NK-92 (cell line): ENCODE measurements around the gene HS3ST4.

Source experiments
- DNase-seq: peaks from one replicate; lab custom pipeline; 2025; ENCODE audit not compliant: unreplicated experiment; lab: John Stamatoyannopoulos, UW

The HS3ST4 gene

DNA sequence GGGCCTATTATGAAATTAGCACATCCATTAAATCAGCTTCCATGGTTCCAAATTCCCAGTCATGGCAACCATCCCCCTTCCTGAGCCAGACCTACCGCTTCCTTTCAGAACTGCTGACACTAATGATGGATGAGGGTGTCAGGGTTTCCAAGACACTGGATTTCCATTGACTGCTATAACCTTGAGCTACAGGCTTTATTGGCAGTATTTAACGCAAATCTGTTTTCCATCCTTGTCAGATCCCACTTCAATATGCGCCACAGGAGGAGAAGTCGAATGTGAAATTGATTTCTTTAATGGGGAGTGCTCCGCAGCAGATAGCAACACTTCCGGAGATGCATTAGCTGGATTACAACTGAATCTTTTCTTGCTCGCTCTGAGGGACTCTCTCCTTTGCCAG lies 197.1 kb downstream of the HS3ST4 start:
- no peak for DNase-seq

GRCh38 chr16:25893332-25893731 lies 201.6 kb downstream of the HS3ST4 start:
- DNase-seq, result no peak

GRCh38 chr16:25894093-25894492 lies 202.3 kb downstream of the HS3ST4 start:
- DNase-seq, result no peak

DNA sequence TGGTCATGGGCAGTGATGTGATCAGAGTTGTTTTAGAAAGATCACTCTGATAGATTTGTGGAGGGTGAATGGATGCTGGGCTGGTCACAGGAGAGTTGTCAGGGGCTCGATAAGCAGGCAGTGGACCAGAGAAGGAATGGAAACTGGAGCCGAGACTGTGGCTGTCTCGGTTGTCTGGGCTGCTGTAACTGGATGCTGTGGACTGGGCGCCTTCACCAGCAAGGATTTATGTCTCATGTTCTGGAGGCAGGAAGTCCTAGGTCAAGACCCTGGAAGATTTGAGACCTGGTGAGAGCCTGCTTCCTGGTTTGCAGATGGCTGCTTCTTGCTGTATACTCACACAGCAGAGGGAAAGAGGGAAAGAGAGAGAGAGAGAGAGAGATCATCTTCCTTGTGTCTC lies 203.6 kb downstream of the HS3ST4 start:
- no peak for DNase-seq

- DNase-seq, result no peak
Observed at GRCh38 chr16:25896411-25896810, 204.7 kb downstream of the HS3ST4 start.

- DNase-seq, result no peak
Observed at GRCh38 chr16:25897702-25898101, 205.9 kb downstream of the HS3ST4 start.

DNA sequence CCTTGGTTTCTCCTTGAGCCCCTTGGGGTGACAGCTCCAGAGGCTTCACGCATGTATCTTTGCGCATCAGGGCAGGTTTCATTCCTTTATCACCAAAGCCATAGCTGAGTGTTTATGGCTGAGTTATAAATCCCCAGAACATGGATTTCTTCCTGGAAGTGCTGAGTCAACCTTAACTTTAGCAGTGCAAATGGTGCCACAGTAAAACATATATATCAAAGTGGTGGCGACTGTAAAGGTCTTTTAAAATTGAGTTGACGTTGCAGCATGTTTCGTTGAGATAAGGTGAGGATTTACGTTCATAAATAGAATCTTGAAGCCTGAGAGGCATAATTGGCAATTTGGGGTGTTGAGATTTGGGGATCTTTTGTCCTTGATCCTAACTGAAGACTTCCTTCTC lies 214.1 kb downstream of the HS3ST4 start:
- no peak for DNase-seq

DNA sequence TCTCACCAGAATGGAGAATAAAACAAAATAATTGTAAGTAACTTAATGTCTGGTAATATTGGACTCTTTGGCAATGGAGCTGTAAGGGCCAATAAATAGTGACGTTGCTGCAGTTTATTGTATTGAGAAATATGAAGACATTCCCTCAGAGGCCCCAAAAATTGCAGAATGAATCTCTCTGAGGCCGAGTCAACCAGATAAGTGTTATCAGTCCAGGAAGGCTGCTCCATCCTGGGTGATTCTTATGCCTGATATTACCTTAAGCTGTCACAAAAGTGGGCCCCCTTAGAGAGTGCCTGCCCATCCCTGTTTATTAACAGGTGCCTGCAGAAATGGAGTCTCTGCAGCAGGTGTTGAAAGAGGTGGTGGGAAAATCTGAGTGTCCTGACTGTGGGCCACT lies 219.2 kb downstream of the HS3ST4 start:
- DNase-seq, result no peak

- DNase-seq, result no peak
Observed at GRCh38 chr16:25912321-25912720, 220.6 kb downstream of the HS3ST4 start.

GRCh38 chr16:25914357-25914962 lies 222.7 kb downstream of the HS3ST4 start:
- DNase-seq, result no peak

GRCh38 chr16:25916037-25916436 lies 224.3 kb downstream of the HS3ST4 start:
- no peak for DNase-seq

GRCh38 chr16:25922438-25922837 lies 230.7 kb downstream of the HS3ST4 start:
- DNase-seq, result no peak

DNA sequence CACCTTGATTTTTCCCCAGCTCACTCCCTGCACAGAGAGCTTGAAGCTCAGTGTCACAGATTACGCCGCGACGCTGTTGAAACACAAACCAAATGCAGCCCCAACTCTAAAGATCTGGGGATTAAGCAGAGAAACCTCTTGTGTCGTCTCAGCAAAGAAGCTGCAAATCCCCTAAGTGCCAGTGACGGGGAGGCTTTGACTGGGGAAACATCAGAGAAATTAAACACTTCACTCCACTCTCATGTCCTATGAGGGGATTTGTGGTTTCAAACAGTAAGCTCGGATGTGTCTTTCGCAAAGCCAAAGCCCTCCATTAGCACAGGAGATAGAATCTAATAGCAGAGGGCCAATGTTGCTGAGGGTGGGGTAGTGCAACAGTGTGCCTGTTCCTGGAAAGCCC lies 233.7 kb downstream of the HS3ST4 start:
- DNase-seq, result no peak

DNA sequence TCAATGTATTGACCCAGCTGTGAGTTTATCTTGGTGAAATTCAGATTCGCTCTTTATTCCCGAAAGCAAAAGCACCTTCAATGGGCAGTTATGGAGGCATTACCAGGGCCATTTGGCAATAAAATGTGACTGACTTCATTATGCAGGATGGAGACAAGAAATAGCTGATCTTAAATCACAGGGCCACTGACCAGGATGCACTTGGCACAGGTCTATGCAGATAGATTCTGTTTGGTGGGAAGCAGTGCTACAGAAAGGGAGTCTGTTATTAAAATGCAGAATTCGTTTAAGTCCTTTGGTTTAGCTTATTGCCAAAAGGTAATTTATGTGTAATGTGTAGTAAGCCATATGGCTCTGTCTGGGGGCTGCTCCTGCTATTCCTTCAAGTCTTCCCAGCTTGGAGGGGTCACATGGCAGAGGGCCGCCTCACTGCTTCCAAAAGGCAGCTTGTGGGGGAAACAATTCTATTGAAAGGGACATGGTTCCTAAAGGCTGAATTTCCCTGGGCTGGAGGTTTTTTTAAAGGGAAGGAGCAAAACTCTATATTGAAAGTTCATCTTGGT lies 239.8 kb downstream of the HS3ST4 start:
- no peak for DNase-seq

DNA sequence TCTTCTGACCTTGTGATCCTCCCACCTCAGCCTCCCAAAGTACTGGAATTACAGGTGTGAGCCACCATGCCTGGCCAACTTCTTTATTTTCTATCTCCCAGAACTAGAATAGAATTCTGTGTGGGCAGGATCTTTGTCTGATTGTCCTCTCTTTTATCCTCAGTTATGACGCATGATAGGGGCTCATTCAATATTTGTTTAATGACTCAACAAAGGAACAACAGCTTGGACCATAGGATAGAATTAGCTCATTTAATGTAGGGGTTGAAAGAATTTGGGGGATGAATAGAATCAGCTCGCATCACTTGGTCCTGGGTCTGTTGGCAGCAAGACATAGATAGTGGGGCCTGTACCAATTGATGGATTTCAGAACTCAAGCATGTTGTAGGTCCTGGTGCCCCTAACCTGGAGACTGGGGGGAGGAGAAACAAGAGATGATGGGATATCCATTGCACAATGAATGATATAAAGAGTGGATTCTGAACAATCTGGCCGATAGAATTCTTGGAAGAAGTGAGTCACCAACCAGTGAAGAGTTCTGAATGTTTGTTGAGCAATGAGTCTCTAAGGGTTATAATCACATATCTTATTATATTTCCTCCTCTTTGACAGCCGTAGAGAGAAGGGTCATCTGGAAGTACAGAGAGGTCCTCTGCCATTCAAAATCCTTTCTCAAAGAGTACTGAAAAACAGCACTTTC lies 250.2 kb downstream of the HS3ST4 start:
- no peak for DNase-seq

DNA sequence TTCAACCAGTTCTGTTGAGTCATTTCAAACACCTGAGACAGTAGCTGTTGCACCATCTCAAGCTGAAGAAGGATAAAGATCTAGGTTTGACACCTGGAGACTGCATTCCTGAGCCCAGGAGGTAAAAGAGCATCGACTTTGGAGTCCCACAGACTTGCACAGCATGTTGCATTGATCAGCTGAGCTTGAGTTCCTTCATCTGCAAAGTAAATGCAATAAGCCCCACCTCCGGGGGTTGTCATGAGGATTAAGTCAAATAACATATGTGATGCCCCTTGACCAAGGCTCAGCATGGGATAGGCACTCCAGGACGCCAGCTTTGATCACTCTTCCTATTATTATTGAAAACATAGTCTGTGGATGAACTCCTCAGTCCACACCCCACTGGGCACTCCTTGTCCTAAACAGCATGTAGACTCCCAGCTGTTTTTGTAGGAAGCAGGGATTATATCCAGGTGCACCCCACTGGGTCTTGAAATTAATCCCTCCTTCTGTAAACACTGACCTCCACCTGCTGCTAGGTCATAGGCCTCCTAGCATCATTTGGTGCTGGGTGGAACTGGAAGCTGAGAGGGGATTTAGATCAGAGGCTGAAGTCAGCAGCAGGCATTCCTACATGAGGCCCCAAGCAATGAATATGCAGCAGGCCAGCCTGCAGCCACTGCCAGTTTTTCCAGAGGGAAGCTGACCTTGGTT lies 259.0 kb downstream of the HS3ST4 start:
- no peak for DNase-seq

DNA sequence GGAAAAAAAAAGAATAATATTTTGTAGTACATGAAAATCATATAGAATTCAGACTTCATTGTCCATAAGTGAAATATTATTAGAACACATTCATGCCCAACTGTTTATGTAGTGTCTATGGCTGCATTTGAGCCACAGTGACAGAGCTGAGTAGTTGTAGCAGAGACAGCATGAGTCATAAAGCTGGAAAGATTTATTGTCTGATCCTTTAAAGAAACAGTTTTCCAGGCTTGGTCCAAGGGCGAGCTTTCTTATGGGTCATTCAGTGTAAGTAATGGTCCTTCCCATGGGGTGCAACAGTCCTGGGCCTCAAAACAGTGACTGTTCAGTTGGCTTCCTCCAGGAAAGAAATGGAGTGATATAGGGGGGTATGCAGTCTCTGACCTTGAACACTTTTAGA lies 260.2 kb downstream of the HS3ST4 start:
- DNase-seq, result no peak

DNA sequence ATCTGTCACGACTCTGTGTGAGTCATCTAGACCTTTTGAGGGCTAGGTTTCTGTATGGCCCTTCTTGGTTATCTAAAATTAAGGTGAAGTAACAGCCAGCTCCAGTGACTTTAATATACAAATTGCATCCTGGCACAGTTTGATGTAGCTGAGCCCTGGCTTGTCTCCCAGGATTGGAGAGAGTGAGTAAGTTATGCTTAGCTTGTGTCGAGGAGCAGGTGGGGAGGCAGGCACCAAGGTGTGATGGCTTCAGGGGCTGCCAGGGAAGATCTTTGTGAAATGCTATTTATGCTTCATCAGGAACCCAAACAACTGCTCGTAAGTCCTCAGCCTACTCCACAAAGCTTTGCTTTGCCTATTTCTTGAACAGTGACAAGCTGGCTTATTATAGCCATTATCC lies 261.2 kb downstream of the HS3ST4 start:
- no peak for DNase-seq

DNA sequence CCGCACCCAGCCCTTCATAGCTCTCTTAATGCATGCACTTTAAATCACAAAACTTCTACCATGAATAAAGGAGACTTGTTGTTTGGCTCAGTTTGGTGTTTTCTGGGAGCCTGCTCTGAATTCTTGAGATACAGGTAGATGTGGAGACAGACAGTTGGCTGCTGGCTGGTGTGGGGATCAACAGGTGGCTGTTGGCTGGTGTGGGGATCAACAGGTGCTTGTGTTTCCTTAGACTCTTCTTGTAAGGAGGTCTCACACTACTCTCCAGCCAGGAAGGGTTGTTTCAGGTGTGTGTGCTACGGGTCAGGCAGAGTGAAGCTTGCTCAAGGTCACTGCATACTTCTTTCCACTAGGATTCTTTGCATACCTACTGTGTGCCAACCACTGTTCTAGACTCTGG lies 265.9 kb downstream of the HS3ST4 start:
- DNase-seq, result no peak

DNA sequence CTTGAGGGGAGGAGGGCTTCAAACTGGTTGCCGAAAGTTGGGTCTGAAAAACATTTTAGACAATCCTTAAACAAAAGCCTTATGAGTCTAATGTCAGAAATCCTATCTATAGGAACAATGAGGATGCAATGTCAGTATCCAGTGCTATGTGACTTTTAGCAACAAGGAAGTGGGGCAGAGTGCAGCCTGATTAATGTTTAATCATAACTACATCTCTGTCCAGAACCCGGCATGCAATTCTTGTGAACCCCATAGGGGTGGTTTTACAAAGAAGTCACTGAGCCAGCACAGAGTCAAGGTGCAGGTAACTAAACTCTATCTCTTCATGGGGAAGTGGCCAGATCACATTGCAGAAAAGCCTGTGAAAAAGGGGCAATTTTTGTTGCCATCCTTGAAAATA lies 267.5 kb downstream of the HS3ST4 start:
- no peak for DNase-seq

DNA sequence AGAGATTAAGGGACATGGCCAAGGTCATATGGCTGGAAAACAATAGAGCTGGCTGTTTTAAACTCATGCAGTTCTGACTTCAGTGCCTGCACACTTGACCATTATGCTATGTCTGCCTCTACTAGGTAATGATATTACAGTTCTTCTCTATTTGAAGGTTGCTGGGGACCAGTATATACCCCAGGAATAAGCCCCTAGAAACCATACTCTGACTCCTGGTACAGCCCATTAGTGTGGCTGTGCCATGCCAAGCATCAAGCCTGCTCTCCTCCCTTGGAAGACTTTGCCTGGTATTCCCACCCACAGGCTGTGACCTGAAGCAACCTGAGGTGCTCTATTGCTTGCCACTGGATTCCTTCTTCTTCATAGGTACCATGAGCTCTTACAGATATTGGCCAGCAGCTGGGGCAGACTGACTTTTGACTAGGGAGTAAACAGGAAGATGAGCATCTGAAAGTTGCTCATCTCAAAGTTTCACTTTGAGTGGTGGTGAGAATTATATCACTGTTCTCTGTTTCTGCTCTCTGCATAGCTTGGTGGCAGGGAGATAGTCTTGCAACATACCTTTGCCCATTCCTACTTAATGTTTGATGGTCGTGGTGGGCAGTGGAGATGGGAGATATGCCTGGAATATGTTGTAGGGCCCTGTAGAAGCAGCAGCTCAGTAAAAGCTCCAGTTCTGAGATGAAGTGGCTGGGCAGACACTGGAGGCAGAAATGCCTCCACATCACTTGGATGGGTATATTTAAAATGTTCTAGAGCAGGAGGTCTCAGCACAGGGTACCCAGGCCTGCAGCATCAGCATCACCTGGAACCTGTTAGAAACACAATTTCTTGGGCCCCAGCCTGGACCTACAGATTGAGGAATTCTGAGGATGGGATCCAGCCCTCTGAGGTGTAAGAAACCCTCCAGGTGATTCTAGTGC lies 274.7 kb downstream of the HS3ST4 start:
- DNase-seq, result no peak
